ENCODE data around the gene MYRIP.
"Not testable (repeated sequence)": the region's sequence is repeated elsewhere in the genome, so short reads cannot be mapped to it uniquely, and the experiment has no call there.

MYRIP gene

GRCh38 chr3:40055956-40056355 lies 246.5 kb downstream of the MYRIP start:
- no peak for DNase-seq
- Histone ChIP-seq H3K9me3 (ENCODE audit: control insufficient read depth, low read length) (no peaks in the 10 kb centered on the region), H3K4me1 (ENCODE audit: control insufficient read depth, insufficient read depth, low read length, poor library complexity, severe bottlenecking) (no peaks in the 10 kb centered on the region), H3K36me3 (ENCODE audit: control insufficient read depth, insufficient read depth, low read length) (no peaks in the 10 kb centered on the region), H3K27ac (ENCODE audit: insufficient read depth, low read length, poor library complexity, severe bottlenecking) (no peak overlapping the region), H3K4me3 (ENCODE audit: insufficient read depth, low read depth, low read length, poor library complexity, severe bottlenecking) (no peak overlapping the region), H3K27me3 (replicated peaks; ENCODE audit: control insufficient read depth, insufficient read depth, low read length, poor library complexity, severe bottlenecking) (no peaks in the 10 kb centered on the region)

- DNase-seq: no peak
- Histone ChIP-seq H3K4me1 (ENCODE audit: control insufficient read depth, insufficient read depth, low read length, poor library complexity, severe bottlenecking) (no peaks in the 10 kb centered on the region), H3K9me3 (ENCODE audit: control insufficient read depth, low read length) (no peaks in the 10 kb centered on the region), H3K4me3 (ENCODE audit: insufficient read depth, low read depth, low read length, poor library complexity, severe bottlenecking) (no peak overlapping the region), H3K27ac (ENCODE audit: insufficient read depth, low read length, poor library complexity, severe bottlenecking) (no peak overlapping the region), H3K27me3 (replicated peaks; ENCODE audit: control insufficient read depth, insufficient read depth, low read length, poor library complexity, severe bottlenecking) (no peaks in the 10 kb centered on the region), H3K36me3 (ENCODE audit: control insufficient read depth, insufficient read depth, low read length) (no peaks in the 10 kb centered on the region)
These were observed 247.7 kb downstream of the MYRIP start for GRCh38 chr3:40057077-40057476.

GRCh38 chr3:40057786-40058185 lies 248.4 kb downstream of the MYRIP start:
- Histone ChIP-seq H3K27me3 (replicated peaks; ENCODE audit: control insufficient read depth, insufficient read depth, low read length, poor library complexity, severe bottlenecking) (no peaks in the 10 kb centered on the region), H3K9me3 (ENCODE audit: control insufficient read depth, low read length) (no peaks in the 10 kb centered on the region), H3K4me1 (ENCODE audit: control insufficient read depth, insufficient read depth, low read length, poor library complexity, severe bottlenecking) (no peaks in the 10 kb centered on the region), H3K4me3 (ENCODE audit: insufficient read depth, low read depth, low read length, poor library complexity, severe bottlenecking) (no peak overlapping the region), H3K27ac (ENCODE audit: insufficient read depth, low read length, poor library complexity, severe bottlenecking) (no peak overlapping the region), H3K36me3 (ENCODE audit: control insufficient read depth, insufficient read depth, low read length) (no peaks in the 10 kb centered on the region)
- no peak for DNase-seq

- no peak for DNase-seq
- H3K27me3 ChIP-seq (replicated peaks; ENCODE audit: control insufficient read depth, insufficient read depth, low read length, poor library complexity, severe bottlenecking): no peaks in the 10 kb centered on the region
These were observed 259.2 kb downstream of the MYRIP start for GRCh38 chr3:40068636-40069035.

GRCh38 chr3:40070816-40071215 lies 261.4 kb downstream of the MYRIP start:
- no peak overlapping the region for H3K4me3 ChIP-seq (ENCODE audit: insufficient read depth, low read depth, low read length, poor library complexity, severe bottlenecking)

More at GRCh38 chr3:40068636-40069035, 259.2 kb downstream of the MYRIP start:
- Histone ChIP-seq H3K27ac (ENCODE audit: insufficient read depth, low read length, poor library complexity, severe bottlenecking) (no peak overlapping the region), H3K9me3 (ENCODE audit: control insufficient read depth, low read length) (no peaks in the 10 kb centered on the region), H3K36me3 (ENCODE audit: control insufficient read depth, insufficient read depth, low read length) (no peaks in the 10 kb centered on the region), H3K4me3 (ENCODE audit: insufficient read depth, low read depth, low read length, poor library complexity, severe bottlenecking) (no peak overlapping the region), H3K4me1 (ENCODE audit: control insufficient read depth, insufficient read depth, low read length, poor library complexity, severe bottlenecking) (no peaks in the 10 kb centered on the region)

GRCh38 chr3:40071683-40072238 lies 262.4 kb downstream of the MYRIP start:
- no peak for DNase-seq

More at GRCh38 chr3:40070816-40071215, 261.4 kb downstream of the MYRIP start:
- Histone ChIP-seq H3K4me1 (ENCODE audit: control insufficient read depth, insufficient read depth, low read length, poor library complexity, severe bottlenecking) (no peaks in the 10 kb centered on the region), H3K27me3 (replicated peaks; ENCODE audit: control insufficient read depth, insufficient read depth, low read length, poor library complexity, severe bottlenecking) (no peaks in the 10 kb centered on the region), H3K9me3 (ENCODE audit: control insufficient read depth, low read length) (no peaks in the 10 kb centered on the region), H3K36me3 (ENCODE audit: control insufficient read depth, insufficient read depth, low read length) (no peaks in the 10 kb centered on the region), H3K27ac (ENCODE audit: insufficient read depth, low read length, poor library complexity, severe bottlenecking) (no peak overlapping the region)
- no peak for DNase-seq

GRCh38 chr3:40073310-40074007 lies 264.1 kb downstream of the MYRIP start:
- Histone ChIP-seq H3K4me3 (ENCODE audit: insufficient read depth, low read depth, low read length, poor library complexity, severe bottlenecking) (no peak overlapping the region), H3K4me1 (ENCODE audit: control insufficient read depth, insufficient read depth, low read length, poor library complexity, severe bottlenecking) (no peaks in the 10 kb centered on the region), H3K27me3 (replicated peaks; ENCODE audit: control insufficient read depth, insufficient read depth, low read length, poor library complexity, severe bottlenecking) (no peaks in the 10 kb centered on the region), H3K27ac (ENCODE audit: insufficient read depth, low read length, poor library complexity, severe bottlenecking) (no peak overlapping the region), H3K36me3 (ENCODE audit: control insufficient read depth, insufficient read depth, low read length) (no peaks in the 10 kb centered on the region), H3K9me3 (ENCODE audit: control insufficient read depth, low read length) (no peaks in the 10 kb centered on the region)
- no peak for DNase-seq

More at GRCh38 chr3:40071683-40072238, 262.4 kb downstream of the MYRIP start:
- H3K27ac ChIP-seq (ENCODE audit: insufficient read depth, low read length, poor library complexity, severe bottlenecking): no peak overlapping the region
- no peaks in the 10 kb centered on the region for H3K4me1 ChIP-seq (ENCODE audit: control insufficient read depth, insufficient read depth, low read length, poor library complexity, severe bottlenecking)
- no peak overlapping the region for H3K4me3 ChIP-seq (ENCODE audit: insufficient read depth, low read depth, low read length, poor library complexity, severe bottlenecking)
- no peaks in the 10 kb centered on the region for H3K36me3 ChIP-seq (ENCODE audit: control insufficient read depth, insufficient read depth, low read length)
- no peaks in the 10 kb centered on the region for H3K27me3 ChIP-seq (replicated peaks; ENCODE audit: control insufficient read depth, insufficient read depth, low read length, poor library complexity, severe bottlenecking)
- no peaks in the 10 kb centered on the region for H3K9me3 ChIP-seq (ENCODE audit: control insufficient read depth, low read length)

GRCh38 chr3:40077139-40077538 lies 267.7 kb downstream of the MYRIP start:
- not testable (repeated sequence) for H3K27me3 ChIP-seq (replicated peaks; ENCODE audit: control insufficient read depth, insufficient read depth, low read length, poor library complexity, severe bottlenecking); H3K4me1 ChIP-seq (ENCODE audit: control insufficient read depth, insufficient read depth, low read length, poor library complexity, severe bottlenecking); H3K4me3 ChIP-seq (ENCODE audit: insufficient read depth, low read depth, low read length, poor library complexity, severe bottlenecking); DNase-seq; H3K36me3 ChIP-seq (ENCODE audit: control insufficient read depth, insufficient read depth, low read length); H3K9me3 ChIP-seq (ENCODE audit: control insufficient read depth, low read length); H3K27ac ChIP-seq (ENCODE audit: insufficient read depth, low read length, poor library complexity, severe bottlenecking)

GRCh38 chr3:40077828-40078492 lies 268.6 kb downstream of the MYRIP start:
- not testable (repeated sequence) for H3K27me3 ChIP-seq (replicated peaks; ENCODE audit: control insufficient read depth, insufficient read depth, low read length, poor library complexity, severe bottlenecking); H3K4me3 ChIP-seq (ENCODE audit: insufficient read depth, low read depth, low read length, poor library complexity, severe bottlenecking); H3K27ac ChIP-seq (ENCODE audit: insufficient read depth, low read length, poor library complexity, severe bottlenecking); H3K36me3 ChIP-seq (ENCODE audit: control insufficient read depth, insufficient read depth, low read length); DNase-seq; H3K9me3 ChIP-seq (ENCODE audit: control insufficient read depth, low read length); H3K4me1 ChIP-seq (ENCODE audit: control insufficient read depth, insufficient read depth, low read length, poor library complexity, severe bottlenecking)

- Histone ChIP-seq H3K4me1 (ENCODE audit: control insufficient read depth, insufficient read depth, low read length, poor library complexity, severe bottlenecking) (no peaks in the 10 kb centered on the region), H3K27ac (ENCODE audit: insufficient read depth, low read length, poor library complexity, severe bottlenecking) (no peak overlapping the region), H3K9me3 (ENCODE audit: control insufficient read depth, low read length) (no peaks in the 10 kb centered on the region), H3K4me3 (ENCODE audit: insufficient read depth, low read depth, low read length, poor library complexity, severe bottlenecking) (no peak overlapping the region), H3K36me3 (ENCODE audit: control insufficient read depth, insufficient read depth, low read length) (no peaks in the 10 kb centered on the region), H3K27me3 (replicated peaks; ENCODE audit: control insufficient read depth, insufficient read depth, low read length, poor library complexity, severe bottlenecking) (no peaks in the 10 kb centered on the region)
- no peak for DNase-seq
These were observed 269.2 kb downstream of the MYRIP start for GRCh38 chr3:40078590-40078989.

Measured in effector memory CD4-positive, alpha-beta T cell (primary cell).